ENCODE measurements around the gene ZNF622.
"Not testable (repeated sequence)": the region's sequence is repeated elsewhere in the genome, so short reads cannot be mapped to it uniquely, and the experiment has no call there.

ZNF622 gene

GRCh38 chr5:16456103-16456832 lies 9.3 kb downstream of the ZNF622 start:
- no peaks in the 10 kb centered on the region for H3K4me1 ChIP-seq (ENCODE audit: insufficient read depth, low read length)
- no peak overlapping the region for H3K27ac ChIP-seq (ENCODE audit: low read length)
- no peaks in the 10 kb centered on the region for H3K27me3 ChIP-seq (ENCODE audit: insufficient read depth, low read length)
- H3K9me3 ChIP-seq (ENCODE audit: insufficient read depth, low read depth, low read length), result no peaks in the 10 kb centered on the region
- H3K9ac ChIP-seq (ENCODE audit: low read depth, low read length), result no peak overlapping the region
- H3K4me3 ChIP-seq (ENCODE audit: low read length), result no peak overlapping the region
- H3K36me3 ChIP-seq (ENCODE audit: insufficient read depth, low read depth, low read length), result peaks cover 87% of the 10 kb centered on the region

GRCh38 chr5:16455668-16456067 lies 9.9 kb downstream of the ZNF622 start:
- Histone ChIP-seq H3K9ac (ENCODE audit: low read depth, low read length) (no peak overlapping the region), H3K9me3 (ENCODE audit: insufficient read depth, low read depth, low read length) (no peaks in the 10 kb centered on the region), H3K4me3 (ENCODE audit: low read length) (no peak overlapping the region), H3K27me3 (ENCODE audit: insufficient read depth, low read length) (no peaks in the 10 kb centered on the region), H3K4me1 (ENCODE audit: insufficient read depth, low read length) (no peaks in the 10 kb centered on the region), H3K36me3 (ENCODE audit: insufficient read depth, low read depth, low read length) (peaks cover 87% of the 10 kb centered on the region), H3K27ac (ENCODE audit: low read length) (no peak overlapping the region)

GRCh38 chr5:16454686-16455085 lies 10.9 kb downstream of the ZNF622 start:
- no peaks in the 10 kb centered on the region for H3K27me3 ChIP-seq (ENCODE audit: insufficient read depth, low read length)
- no peak overlapping the region for H3K27ac ChIP-seq (ENCODE audit: low read length)
- no peaks in the 10 kb centered on the region for H3K9me3 ChIP-seq (ENCODE audit: insufficient read depth, low read depth, low read length)
- H3K9ac ChIP-seq (ENCODE audit: low read depth, low read length), result no peak overlapping the region
- no peak overlapping the region for H3K4me3 ChIP-seq (ENCODE audit: low read length)
- H3K36me3 ChIP-seq (ENCODE audit: insufficient read depth, low read depth, low read length), result peaks cover 87% of the 10 kb centered on the region
- H3K4me1 ChIP-seq (ENCODE audit: insufficient read depth, low read length), result no peaks in the 10 kb centered on the region

- Histone ChIP-seq H3K36me3 (ENCODE audit: insufficient read depth, low read depth, low read length) (peaks cover 86% of the 10 kb centered on the region), H3K4me3 (ENCODE audit: low read length) (no peak overlapping the region), H3K27me3 (ENCODE audit: insufficient read depth, low read length) (no peaks in the 10 kb centered on the region), H3K9ac (ENCODE audit: low read depth, low read length) (no peak overlapping the region), H3K27ac (ENCODE audit: low read length) (no peak overlapping the region), H3K4me1 (ENCODE audit: insufficient read depth, low read length) (no peaks in the 10 kb centered on the region), H3K9me3 (ENCODE audit: insufficient read depth, low read depth, low read length) (no peaks in the 10 kb centered on the region)
Observed at GRCh38 chr5:16453609-16454008, 12.0 kb downstream of the ZNF622 start.

- no peak overlapping the region for H3K9ac ChIP-seq (ENCODE audit: low read depth, low read length)
- H3K4me1 ChIP-seq (ENCODE audit: insufficient read depth, low read length), result no peaks in the 10 kb centered on the region
- no peak overlapping the region for H3K27ac ChIP-seq (ENCODE audit: low read length)
- no peak overlapping the region for H3K4me3 ChIP-seq (ENCODE audit: low read length)
- H3K27me3 ChIP-seq (ENCODE audit: insufficient read depth, low read length), result no peaks in the 10 kb centered on the region
- H3K36me3 ChIP-seq (ENCODE audit: insufficient read depth, low read depth, low read length), result peaks cover 53% of the 10 kb centered on the region
- no peaks in the 10 kb centered on the region for H3K9me3 ChIP-seq (ENCODE audit: insufficient read depth, low read depth, low read length)
Observed at GRCh38 chr5:16450163-16450562, 15.4 kb downstream of the ZNF622 start.

- Histone ChIP-seq H3K4me3 (ENCODE audit: low read length) (no peak overlapping the region), H3K27ac (ENCODE audit: low read length) (no peak overlapping the region), H3K9ac (ENCODE audit: low read depth, low read length) (no peak overlapping the region), H3K9me3 (ENCODE audit: insufficient read depth, low read depth, low read length) (no peaks in the 10 kb centered on the region), H3K27me3 (ENCODE audit: insufficient read depth, low read length) (no peaks in the 10 kb centered on the region), H3K4me1 (ENCODE audit: insufficient read depth, low read length) (no peaks in the 10 kb centered on the region), H3K36me3 (ENCODE audit: insufficient read depth, low read depth, low read length) (peaks cover 34% of the 10 kb centered on the region)
Observed at GRCh38 chr5:16446993-16447392, 18.6 kb downstream of the ZNF622 start.

- no peaks in the 10 kb centered on the region for H3K36me3 ChIP-seq (ENCODE audit: insufficient read depth, low read depth, low read length)
- H3K9me3 ChIP-seq (ENCODE audit: insufficient read depth, low read depth, low read length), result no peaks in the 10 kb centered on the region
- H3K4me1 ChIP-seq (ENCODE audit: insufficient read depth, low read length), result no peaks in the 10 kb centered on the region
- H3K4me3 ChIP-seq (ENCODE audit: low read length), result no peak overlapping the region
- no peak overlapping the region for H3K27ac ChIP-seq (ENCODE audit: low read length)
- H3K9ac ChIP-seq (ENCODE audit: low read depth, low read length), result no peak overlapping the region
- H3K27me3 ChIP-seq (ENCODE audit: insufficient read depth, low read length), result no peaks in the 10 kb centered on the region
Observed at GRCh38 chr5:16437977-16438376, 27.6 kb downstream of the ZNF622 start.

GRCh38 chr5:16436065-16436682 lies 29.4 kb downstream of the ZNF622 start:
- not testable (repeated sequence) for H3K9me3 ChIP-seq (ENCODE audit: insufficient read depth, low read depth, low read length); H3K27me3 ChIP-seq (ENCODE audit: insufficient read depth, low read length); H3K36me3 ChIP-seq (ENCODE audit: insufficient read depth, low read depth, low read length); H3K27ac ChIP-seq (ENCODE audit: low read length); H3K9ac ChIP-seq (ENCODE audit: low read depth, low read length); H3K4me3 ChIP-seq (ENCODE audit: low read length)
- peaks cover 12% of the 10 kb centered on the region; the same call in 1 of the 2 replicates for H3K4me1 ChIP-seq (ENCODE audit: insufficient read depth, low read length)

GRCh38 chr5:16431490-16431889 lies 34.1 kb downstream of the ZNF622 start:
- Histone ChIP-seq H3K9ac (ENCODE audit: low read depth, low read length) (no peak overlapping the region), H3K4me1 (ENCODE audit: insufficient read depth, low read length) (peaks cover 20% of the 10 kb centered on the region; the same call in 1 of the 2 replicates), H3K36me3 (ENCODE audit: insufficient read depth, low read depth, low read length) (no peaks in the 10 kb centered on the region), H3K27ac (ENCODE audit: low read length) (peak overlapping the region; percentile 14), H3K27me3 (ENCODE audit: insufficient read depth, low read length) (no peaks in the 10 kb centered on the region), H3K9me3 (ENCODE audit: insufficient read depth, low read depth, low read length) (no peaks in the 10 kb centered on the region), H3K4me3 (ENCODE audit: low read length) (peak overlapping the region; percentile 8; the same call in 1 of the 2 replicates)

GRCh38 chr5:16430349-16431089 lies 35.1 kb downstream of the ZNF622 start:
- Histone ChIP-seq H3K9me3 (ENCODE audit: insufficient read depth, low read depth, low read length) (no peaks in the 10 kb centered on the region), H3K9ac (ENCODE audit: low read depth, low read length) (no peak overlapping the region), H3K27ac (ENCODE audit: low read length) (no peak overlapping the region), H3K36me3 (ENCODE audit: insufficient read depth, low read depth, low read length) (no peaks in the 10 kb centered on the region), H3K4me1 (ENCODE audit: insufficient read depth, low read length) (peaks cover 21% of the 10 kb centered on the region; the same call in 1 of the 2 replicates), H3K27me3 (ENCODE audit: insufficient read depth, low read length) (no peaks in the 10 kb centered on the region), H3K4me3 (ENCODE audit: low read length) (no peak overlapping the region)

GRCh38 chr5:16428359-16428758 lies 37.2 kb downstream of the ZNF622 start:
- Histone ChIP-seq H3K4me1 (ENCODE audit: insufficient read depth, low read length) (peaks cover 23% of the 10 kb centered on the region; the same call in 1 of the 2 replicates), H3K27ac (ENCODE audit: low read length) (no peak overlapping the region), H3K9ac (ENCODE audit: low read depth, low read length) (no peak overlapping the region), H3K9me3 (ENCODE audit: insufficient read depth, low read depth, low read length) (no peaks in the 10 kb centered on the region), H3K36me3 (ENCODE audit: insufficient read depth, low read depth, low read length) (no peaks in the 10 kb centered on the region), H3K27me3 (ENCODE audit: insufficient read depth, low read length) (no peaks in the 10 kb centered on the region), H3K4me3 (ENCODE audit: low read length) (no peak overlapping the region)
